ENCODE results near the gene CSTF1.
A peak's percentile ranks its signal among the peaks of the same experiment; 100 is the strongest.

Gene CSTF1

GRCh38 chr20:56424931-56425330 is 32.5 kb downstream of the CSTF1 start:
- no peak overlapping the region for H3K4me3 ChIP-seq (ENCODE audit: severe bottlenecking)
- H3K27me3 ChIP-seq (ENCODE audit: insufficient read depth, poor library complexity, severe bottlenecking), result no peaks in the 10 kb centered on the region
- no peaks in the 10 kb centered on the region for H3K9me3 ChIP-seq (ENCODE audit: severe bottlenecking)
- H3K4me1 ChIP-seq (ENCODE audit: insufficient read depth, poor library complexity, severe bottlenecking), result no peaks in the 10 kb centered on the region
- no peaks in the 10 kb centered on the region for H3K36me3 ChIP-seq (ENCODE audit: low read depth)
- H3K27ac ChIP-seq (ENCODE audit: poor library complexity, severe bottlenecking), result no peak overlapping the region
- ATAC-seq (ENCODE audit: low read depth) (no peak), DNase-seq (ENCODE audit: low spot score) (no peak)
- TF ChIP-seq CTCF (IDR thresholded peaks at IDR 0.05; ENCODE audit: poor library complexity, severe bottlenecking), result no peak

- H3K36me3 ChIP-seq (ENCODE audit: low read depth), result no peaks in the 10 kb centered on the region
- no peak overlapping the region for H3K27ac ChIP-seq (ENCODE audit: poor library complexity, severe bottlenecking)
- no peak for ATAC-seq (ENCODE audit: low read depth)
These were observed 33.6 kb downstream of the CSTF1 start for GRCh38 chr20:56426026-56426425.

GRCh38 chr20:56426926-56427325 is 34.5 kb downstream of the CSTF1 start:
- H3K9me3 ChIP-seq (ENCODE audit: severe bottlenecking), result no peaks in the 10 kb centered on the region
- ATAC-seq (ENCODE audit: low read depth) (no peak), DNase-seq (ENCODE audit: low spot score) (no peak)
- H3K4me1 ChIP-seq (ENCODE audit: insufficient read depth, poor library complexity, severe bottlenecking), result no peaks in the 10 kb centered on the region
- H3K36me3 ChIP-seq (ENCODE audit: low read depth), result no peaks in the 10 kb centered on the region
- no peaks in the 10 kb centered on the region for H3K27me3 ChIP-seq (ENCODE audit: insufficient read depth, poor library complexity, severe bottlenecking)
- H3K4me3 ChIP-seq (ENCODE audit: severe bottlenecking), result no peak overlapping the region
- H3K27ac ChIP-seq (ENCODE audit: poor library complexity, severe bottlenecking), result no peak overlapping the region
- no peak for TF ChIP-seq CTCF (IDR thresholded peaks at IDR 0.05; ENCODE audit: poor library complexity, severe bottlenecking)

More at GRCh38 chr20:56426026-56426425, 33.6 kb downstream of the CSTF1 start:
- H3K9me3 ChIP-seq (ENCODE audit: severe bottlenecking), result no peaks in the 10 kb centered on the region
- no peaks in the 10 kb centered on the region for H3K27me3 ChIP-seq (ENCODE audit: insufficient read depth, poor library complexity, severe bottlenecking)
- H3K4me3 ChIP-seq (ENCODE audit: severe bottlenecking), result no peak overlapping the region
- no peak for TF ChIP-seq CTCF (IDR thresholded peaks at IDR 0.05; ENCODE audit: poor library complexity, severe bottlenecking)
- no peak for DNase-seq (ENCODE audit: low spot score)
- no peaks in the 10 kb centered on the region for H3K4me1 ChIP-seq (ENCODE audit: insufficient read depth, poor library complexity, severe bottlenecking)

GRCh38 chr20:56427797-56428196 is 35.4 kb downstream of the CSTF1 start:
- H3K27me3 ChIP-seq (ENCODE audit: insufficient read depth, poor library complexity, severe bottlenecking), result no peaks in the 10 kb centered on the region
- no peak for TF ChIP-seq CTCF (IDR thresholded peaks at IDR 0.05; ENCODE audit: poor library complexity, severe bottlenecking)
- DNase-seq (ENCODE audit: low spot score), result no peak
- H3K4me3 ChIP-seq (ENCODE audit: severe bottlenecking), result no peak overlapping the region
- no peaks in the 10 kb centered on the region for H3K4me1 ChIP-seq (ENCODE audit: insufficient read depth, poor library complexity, severe bottlenecking)
- H3K27ac ChIP-seq (ENCODE audit: poor library complexity, severe bottlenecking), result no peak overlapping the region
- no peaks in the 10 kb centered on the region for H3K9me3 ChIP-seq (ENCODE audit: severe bottlenecking)
- H3K36me3 ChIP-seq (ENCODE audit: low read depth), result no peaks in the 10 kb centered on the region
- ATAC-seq (ENCODE audit: low read depth), result no peak

GRCh38 chr20:56428410-56428809 is 36.0 kb downstream of the CSTF1 start:
- Histone ChIP-seq H3K4me3 (ENCODE audit: severe bottlenecking) (no peak overlapping the region), H3K36me3 (ENCODE audit: low read depth) (no peaks in the 10 kb centered on the region), H3K4me1 (ENCODE audit: insufficient read depth, poor library complexity, severe bottlenecking) (no peaks in the 10 kb centered on the region), H3K27me3 (ENCODE audit: insufficient read depth, poor library complexity, severe bottlenecking) (no peaks in the 10 kb centered on the region), H3K9me3 (ENCODE audit: severe bottlenecking) (no peaks in the 10 kb centered on the region), H3K27ac (ENCODE audit: poor library complexity, severe bottlenecking) (no peak overlapping the region)
- TF ChIP-seq CTCF (IDR thresholded peaks at IDR 0.05; ENCODE audit: poor library complexity, severe bottlenecking), result no peak
- ATAC-seq (ENCODE audit: low read depth) (peak; percentile 6; the same call in 1 of the 3 replicates), DNase-seq (ENCODE audit: low spot score) (no peak)

All from RWPE2 (cell line).